GM12892 (cell line): ENCODE data around the gene ACOX2.
A peak's percentile ranks its signal among the peaks of the same experiment; 100 is the strongest.

Experiments used
- DNase-seq: peaks from one replicate; pipeline ENCODE4 v3.0.0; 2011; ENCODE audit not compliant: insufficient read length
- FAIRE-seq: peaks from 2 replicates; lab custom pipeline; 2011; peaks lifted over from hg19 to GRCh38; lab: Jason Lieb, UNC
- POLR2A ChIP-seq: IDR thresholded peaks from 2 replicates; pipeline ENCODE4 v1.6.1; 2011; ENCODE audit warnings: low read depth, low read length, control low read depth
- POLR2AphosphoS5 ChIP-seq: IDR thresholded peaks from 2 replicates; pipeline ENCODE4 v1.6.1; 2011; ENCODE audit warnings: low read depth, low read length, control low read depth
- TAF1 ChIP-seq: IDR thresholded peaks from 2 replicates; pipeline ENCODE4 v1.6.1; 2011; ENCODE audit warnings: low read depth, mild to moderate bottlenecking, control low read depth, low read length, borderline replicate concordance

The ACOX2 gene

GRCh38 chr3:58574682-58575081, 37.7 kb upstream of the ACOX2 start:
- no peak for FAIRE-seq
- no peak for DNase-seq
- TF ChIP-seq TAF1 (no peak), POLR2AphosphoS5 (no peak), POLR2A (no peak)

- no peak for FAIRE-seq
- TF ChIP-seq POLR2A (no peak), POLR2AphosphoS5 (no peak), TAF1 (no peak)
- DNase-seq, result no peak
These were observed 37.1 kb upstream of the ACOX2 start for GRCh38 chr3:58574106-58574505.

- FAIRE-seq, result no peak
These were observed 36.6 kb upstream of the ACOX2 start for GRCh38 chr3:58573640-58574039.

GRCh38 chr3:58572634-58573230, 35.7 kb upstream of the ACOX2 start:
- no peak for FAIRE-seq
- TF ChIP-seq POLR2AphosphoS5, result no peak
- DNase-seq, result no peak

More at GRCh38 chr3:58573640-58574039, 36.6 kb upstream of the ACOX2 start:
- DNase-seq, result no peak
- TF ChIP-seq TAF1, result no peak
- TF ChIP-seq POLR2AphosphoS5, result no peak
- TF ChIP-seq POLR2A, result no peak

- FAIRE-seq (no peak), DNase-seq (no peak)
- TF ChIP-seq POLR2AphosphoS5 (no peak), POLR2A (no peak), TAF1 (no peak)
These were observed 35.1 kb upstream of the ACOX2 start for GRCh38 chr3:58572013-58572633.

GRCh38 chr3:58570851-58571250, 33.9 kb upstream of the ACOX2 start:
- no peak for TF ChIP-seq POLR2A
- no peak for TF ChIP-seq TAF1
- no peak for TF ChIP-seq POLR2AphosphoS5
- DNase-seq (no peak), FAIRE-seq (no peak)

GRCh38 chr3:58569287-58570001, 32.5 kb upstream of the ACOX2 start:
- DNase-seq (no peak), FAIRE-seq (no peak)
- TF ChIP-seq TAF1 (no peak), POLR2AphosphoS5 (no peak), POLR2A (no peak)

- FAIRE-seq (peak; percentile 86), DNase-seq (no peak)
- TF ChIP-seq TAF1, result no peak
- TF ChIP-seq POLR2A, result no peak
- no peak for TF ChIP-seq POLR2AphosphoS5
These were observed 31.7 kb upstream of the ACOX2 start for GRCh38 chr3:58568572-58569286.

GRCh38 chr3:58567251-58567515, 30.2 kb upstream of the ACOX2 start:
- no peak for DNase-seq
- no peak for FAIRE-seq
- TF ChIP-seq TAF1 (no peak), POLR2A (no peak), POLR2AphosphoS5 (no peak)

- FAIRE-seq, result no peak
- no peak for DNase-seq
- TF ChIP-seq POLR2A (no peak), POLR2AphosphoS5 (no peak), TAF1 (no peak)
These were observed 29.6 kb upstream of the ACOX2 start for GRCh38 chr3:58566398-58567250.
